Stimulated activated CD8-positive, alpha-beta memory T cell treated with anti-CD3 and anti-CD28 coated beads, Interleukin-15, amount 100 ng/mL, for 24 hours (primary cell): Measurements from ENCODE around the gene ZBTB7A.

Experiments used
- DNase-seq: peaks from one replicate; pipeline ENCODE4 v3.0.0-alpha.2; 2020; ENCODE audit warnings: low read depth

Gene ZBTB7A

GRCh38 chr19:4066682-4067395 is at the start of gene ZBTB7A:
TSS of gene ZBTB7A (minus strand) at chr19:4066899. CDS start at chr19:4055232, 11,667 bp downstream.
- no peak for DNase-seq

GRCh38 chr19:4115818-4116385 is 49.2 kb upstream of the ZBTB7A start:
- DNase-seq, result no peak

GRCh38 chr19:4115050-4115817 is 48.5 kb upstream of the ZBTB7A start:
- no peak for DNase-seq

- DNase-seq, result no peak
Observed at GRCh38 chr19:4114181-4114580, 47.5 kb upstream of the ZBTB7A start.

- no peak for DNase-seq
Observed at GRCh38 chr19:4113398-4114088, 46.8 kb upstream of the ZBTB7A start.

GRCh38 chr19:4112367-4112766 is 45.7 kb upstream of the ZBTB7A start:
- no peak for DNase-seq

- no peak for DNase-seq
Observed at GRCh38 chr19:4109626-4109945, 42.9 kb upstream of the ZBTB7A start.

GRCh38 chr19:4108767-4109625 is 42.3 kb upstream of the ZBTB7A start:
- peak; percentile 37 for DNase-seq

GRCh38 chr19:4103080-4103433 is 36.4 kb upstream of the ZBTB7A start:
- DNase-seq, result no peak

GRCh38 chr19:4102339-4103079 is 35.8 kb upstream of the ZBTB7A start:
- DNase-seq, result no peak

GRCh38 chr19:4101496-4101770 is 34.7 kb upstream of the ZBTB7A start:
- DNase-seq, result no peak

- no peak for DNase-seq
Observed at GRCh38 chr19:4100647-4101495, 34.2 kb upstream of the ZBTB7A start.

GRCh38 chr19:4099041-4099764 is 32.5 kb upstream of the ZBTB7A start:
- no peak for DNase-seq

GRCh38 chr19:4098493-4098892 is 31.8 kb upstream of the ZBTB7A start:
- no peak for DNase-seq

- DNase-seq, result no peak
Observed at GRCh38 chr19:4097501-4097900, 30.8 kb upstream of the ZBTB7A start.

GRCh38 chr19:4096049-4096892 is 29.6 kb upstream of the ZBTB7A start:
- DNase-seq, result no peak

GRCh38 chr19:4095488-4095844 is 28.8 kb upstream of the ZBTB7A start:
- no peak for DNase-seq

GRCh38 chr19:4094761-4095487 is 28.2 kb upstream of the ZBTB7A start:
- no peak for DNase-seq
